ENCODE measurements around the gene CCDC33.
A peak's percentile ranks its signal among the peaks of the same experiment; 100 is the strongest.

The CCDC33 gene

GRCh38 chr15:74369084-74369745, 133.1 kb downstream of the CCDC33 start:
- DNase-seq, result no peak

- DNase-seq, result no peak
These were observed 133.6 kb downstream of the CCDC33 start for GRCh38 chr15:74369756-74370155.

GRCh38 chr15:74370471-74370870, 134.3 kb downstream of the CCDC33 start:
- DNase-seq, result no peak

GRCh38 chr15:74373056-74373650, 137.0 kb downstream of the CCDC33 start:
- DNase-seq, result no peak

GRCh38 chr15:74373731-74374647, 137.9 kb downstream of the CCDC33 start:
- DNase-seq, result peak; percentile 96

- DNase-seq, result no peak
These were observed 138.6 kb downstream of the CCDC33 start for GRCh38 chr15:74374648-74375302.

- peak; percentile 87 for DNase-seq
These were observed 139.2 kb downstream of the CCDC33 start for GRCh38 chr15:74375303-74375693.

GRCh38 chr15:74376226-74376625, 140.1 kb downstream of the CCDC33 start:
- DNase-seq, result no peak

- DNase-seq, result no peak
These were observed 140.9 kb downstream of the CCDC33 start for GRCh38 chr15:74376825-74377581.

GRCh38 chr15:74377831-74378766, 142.0 kb downstream of the CCDC33 start:
- DNase-seq, result no peak

- no peak for DNase-seq
These were observed 142.7 kb downstream of the CCDC33 start for GRCh38 chr15:74378848-74379247.

GRCh38 chr15:74380361-74381189, 144.4 kb downstream of the CCDC33 start:
- DNase-seq, result no peak

GRCh38 chr15:74381190-74381453, 145.0 kb downstream of the CCDC33 start:
- no peak for DNase-seq

- no peak for DNase-seq
These were observed 145.4 kb downstream of the CCDC33 start for GRCh38 chr15:74381481-74381880.

- peak; percentile 85 for DNase-seq
These were observed 146.1 kb downstream of the CCDC33 start for GRCh38 chr15:74382004-74382816.

- no peak for DNase-seq
These were observed 147.2 kb downstream of the CCDC33 start for GRCh38 chr15:74383286-74383685.

- peak; percentile 36 for DNase-seq
These were observed 147.8 kb downstream of the CCDC33 start for GRCh38 chr15:74383695-74384565.

GRCh38 chr15:74384566-74384880, 148.4 kb downstream of the CCDC33 start:
- no peak for DNase-seq
